DND-41 (cell line): ENCODE data around the gene FHIT.

Experiments used
- ATAC-seq: fragments of 200-7000 bp; cut with Tn5 transposase; 3 replicates; pipeline ENCODE4 v1.9.1; 2021; ENCODE audit warnings: low read depth; ENCODE audit not compliant: insufficient read depth
- DNase-seq: peaks from one replicate; pipeline ENCODE4 v3.0.0-alpha.2; 2020
- H2AFZ ChIP-seq: 2 replicates; pipeline ENCODE4 v1.6.0; 2012; ENCODE audit warnings: low read depth, low read length
- H3K27ac ChIP-seq: 2 replicates; pipeline ENCODE4 v1.5.1; 2012; ENCODE audit warnings: low read length, inconsistent platforms
- H3K27me3 ChIP-seq: fragments of 200-600 bp; sonication (generic); 2 replicates; pipeline ENCODE4 v1.6.0; 2012; ENCODE audit warnings: low read length, mild to moderate bottlenecking, inconsistent platforms; ENCODE audit not compliant: insufficient read depth, poor library complexity
- H3K36me3 ChIP-seq: 2 replicates; pipeline ENCODE4 v1.5.1; 2012; ENCODE audit warnings: low read length, inconsistent platforms; ENCODE audit not compliant: insufficient read depth
- H3K4me1 ChIP-seq: 2 replicates; pipeline ENCODE4 v1.5.1; 2012; ENCODE audit warnings: mild to moderate bottlenecking, low read length; ENCODE audit not compliant: insufficient read depth
- H3K4me2 ChIP-seq: 2 replicates; pipeline ENCODE4 v1.6.0; 2012; ENCODE audit warnings: mild to moderate bottlenecking, moderate library complexity, low read length, inconsistent platforms; ENCODE audit not compliant: insufficient read depth
- H3K4me3 ChIP-seq, 2 experiments: fragments of 200-600 bp in 1 of 2; shearing (Covaris generic) in 1 of 2; 2 replicates each; pipeline ENCODE4 v1.5.1; 2012 to 2016; ENCODE audit warnings: inconsistent platforms in 2 of 2, low read length in 2 of 2, mild to moderate bottlenecking in 2 of 2, low read depth in 1 of 2, moderate library complexity in 1 of 2
- H3K79me2 ChIP-seq: 2 replicates; pipeline ENCODE4 v1.6.0; 2012; ENCODE audit warnings: low read length, inconsistent platforms; ENCODE audit not compliant: insufficient read depth
- H3K9ac ChIP-seq: 2 replicates; pipeline ENCODE4 v1.6.0; 2012; ENCODE audit warnings: low read depth, mild to moderate bottlenecking, inconsistent platforms, low read length, moderate library complexity
- H3K9me3 ChIP-seq: 2 replicates; pipeline ENCODE4 v1.5.1; 2012; ENCODE audit warnings: low read length, moderate library complexity, mild to moderate bottlenecking, inconsistent platforms; ENCODE audit not compliant: insufficient read depth, severe bottlenecking
- H4K20me1 ChIP-seq: 2 replicates; pipeline ENCODE4 v1.6.0; 2012; ENCODE audit warnings: low read length; ENCODE audit not compliant: insufficient read depth
- CTCF ChIP-seq: IDR thresholded peaks from 2 replicates; pipeline ENCODE4 v1.5.1; 2012; ENCODE audit warnings: borderline replicate concordance, low read length, moderate library complexity, mild to moderate bottlenecking; ENCODE audit not compliant: poor library complexity, severe bottlenecking; ENCODE audit errors: extremely low read depth
- EZH2 ChIP-seq: IDR thresholded peaks from 3 replicates; pipeline ENCODE4 v1.6.1; 2012; ENCODE audit warnings: borderline replicate concordance, low read depth, mild to moderate bottlenecking, moderate library complexity, low read length, inconsistent platforms; ENCODE audit not compliant: severe bottlenecking

The FHIT gene

DNA sequence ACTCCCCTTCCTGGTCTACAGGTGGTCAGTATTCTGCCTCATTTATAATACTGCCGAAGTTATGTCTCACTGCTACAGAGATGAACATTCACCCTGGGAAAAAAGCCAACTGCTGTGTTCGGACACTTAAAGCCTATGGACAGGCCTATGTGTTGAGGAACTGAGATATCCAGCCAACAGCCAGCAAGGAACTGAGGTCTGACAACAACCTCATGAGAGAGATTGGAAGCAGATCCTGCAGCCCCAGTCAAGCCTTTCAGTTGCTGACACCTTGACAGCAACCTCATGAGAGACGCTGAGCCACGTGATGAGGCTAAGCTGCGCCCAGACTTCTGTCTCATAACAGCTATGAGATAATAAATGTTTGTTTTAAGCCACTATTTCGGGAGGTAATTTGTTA, 18.2 kb upstream of the FHIT start:
- no peaks in the 10 kb centered on the region for H4K20me1 ChIP-seq
- no peak for ATAC-seq
- no peak overlapping the region for H2AFZ ChIP-seq
- H3K4me2 ChIP-seq = no peak overlapping the region
- H3K79me2 ChIP-seq = no peaks in the 10 kb centered on the region
- H3K4me1 ChIP-seq = no peaks in the 10 kb centered on the region
- no peaks in the 10 kb centered on the region for H3K27me3 ChIP-seq
- no peak overlapping the region for H3K4me3 ChIP-seq
- H3K36me3 ChIP-seq = no peaks in the 10 kb centered on the region
- DNase-seq = no peak
- H3K27ac ChIP-seq = no peak overlapping the region
- no peaks in the 10 kb centered on the region for H3K9me3 ChIP-seq
- no peak for TF ChIP-seq EZH2
- no peak overlapping the region for H3K9ac ChIP-seq

GRCh38 chr3:61268644-61269043, 17.4 kb upstream of the FHIT start:
- Histone ChIP-seq H3K4me1 (no peaks in the 10 kb centered on the region), H3K9me3 (no peaks in the 10 kb centered on the region), H3K4me3 (no peak overlapping the region), H4K20me1 (no peaks in the 10 kb centered on the region), H3K36me3 (no peaks in the 10 kb centered on the region), H2AFZ (no peak overlapping the region), H3K79me2 (no peaks in the 10 kb centered on the region), H3K27me3 (no peaks in the 10 kb centered on the region), H3K27ac (no peak overlapping the region), H3K4me2 (no peak overlapping the region), H3K9ac (no peak overlapping the region)
- no peak for ATAC-seq
- TF ChIP-seq CTCF (no peak), EZH2 (no peak)
- no peak for DNase-seq

DNA sequence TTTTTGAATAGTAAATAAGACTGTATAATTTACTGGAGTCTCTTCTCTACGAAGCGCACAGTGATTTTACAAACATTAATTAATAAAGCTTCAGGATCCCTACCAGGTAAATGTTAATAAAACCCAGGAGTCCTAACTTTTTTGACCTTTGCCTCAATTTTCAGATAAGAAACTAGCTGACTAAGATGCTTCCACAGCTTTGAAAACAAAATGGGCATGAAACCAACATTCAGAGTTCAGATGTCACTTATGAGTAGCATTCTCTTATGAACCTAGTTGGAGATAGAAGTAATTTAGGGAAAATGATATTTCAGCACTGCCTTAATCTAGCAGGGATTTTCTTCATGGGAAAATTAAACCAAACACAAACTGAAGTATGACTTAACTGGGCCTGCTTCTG, 13.0 kb upstream of the FHIT start:
- Histone ChIP-seq H3K27me3 (no peaks in the 10 kb centered on the region), H2AFZ (no peak overlapping the region), H3K4me2 (no peak overlapping the region), H3K4me3 (no peak overlapping the region), H3K79me2 (no peaks in the 10 kb centered on the region), H3K9ac (no peak overlapping the region), H4K20me1 (no peaks in the 10 kb centered on the region), H3K36me3 (no peaks in the 10 kb centered on the region), H3K9me3 (no peaks in the 10 kb centered on the region), H3K27ac (no peak overlapping the region), H3K4me1 (no peaks in the 10 kb centered on the region)
- ATAC-seq = no peak
- no peak for DNase-seq
- TF ChIP-seq CTCF (no peak), EZH2 (no peak)

GRCh38 chr3:61257148-61257547, 5.9 kb upstream of the FHIT start:
- Histone ChIP-seq H3K9ac (no peak overlapping the region), H4K20me1 (no peaks in the 10 kb centered on the region), H3K27ac (no peak overlapping the region), H3K9me3 (no peaks in the 10 kb centered on the region), H3K79me2 (no peaks in the 10 kb centered on the region), H3K4me2 (no peak overlapping the region), H2AFZ (no peak overlapping the region), H3K4me3 (no peak overlapping the region), H3K36me3 (no peaks in the 10 kb centered on the region), H3K4me1 (peaks cover 12% of the 10 kb centered on the region), H3K27me3 (no peaks in the 10 kb centered on the region)
- ATAC-seq = no peak
- DNase-seq = no peak
- no peak for TF ChIP-seq CTCF
- TF ChIP-seq EZH2 = no peak
